ENCODE data around the gene ZNF652. TPM values are rescaled to one million over a fixed set of nuclear protein-coding genes. Genes with fewer than 3 reads are reported as not detected.
A peak's percentile ranks its signal among the peaks of the same experiment; 100 is the strongest.
"Not testable (repeated sequence)": the region's sequence is repeated elsewhere in the genome, so short reads cannot be mapped to it uniquely, and the experiment has no call there.

ZNF652 gene
- total RNA-seq, 2 donors from 2014 or later: 42.6 to 60.0 TPM

- no peak overlapping the region for H3K9ac ChIP-seq (ENCODE audit: extremely low read depth, low read length, poor library complexity, severe bottlenecking)
- H3K27me3 ChIP-seq (ENCODE audit: control insufficient read depth, insufficient read depth, low read length, poor library complexity, severe bottlenecking): no peaks in the 10 kb centered on the region
- H3K27ac ChIP-seq (ENCODE audit: low read depth, low read length): no peak overlapping the region
- Mint-ChIP-seq H3K36me3 (ENCODE audit: low read depth) (no peaks in the 10 kb centered on the region), H3K4me1 (peaks cover 18% of the 10 kb centered on the region), H3K27ac (no peak overlapping the region), H3K4me3 (no peak overlapping the region), H3K9me3 (no peaks in the 10 kb centered on the region), H3K27me3 (ENCODE audit: insufficient read depth) (no peaks in the 10 kb centered on the region)
- no peaks in the 10 kb centered on the region for H3K9me3 ChIP-seq (ENCODE audit: control insufficient read depth, low read length)
- 100% methylated on average over 1 of the region's 1 CpG; no CpG with 5 or more reads in 1 of the 2 experiments for WGBS, 2 experiments (ENCODE audit: insufficient coverage in 1 of 2, insufficient read length in 1 of 2)
- peak; percentile 11 for DNase-seq
- peaks cover 7% of the 10 kb centered on the region for H3K4me1 ChIP-seq (ENCODE audit: control insufficient read depth, insufficient read depth, low read length)
- peaks cover 21% of the 10 kb centered on the region for H3K36me3 ChIP-seq (ENCODE audit: control insufficient read depth, insufficient read depth, low read length)
- no peak overlapping the region for H3K4me3 ChIP-seq (ENCODE audit: low read length)
- TF ChIP-seq, protein P1, sequence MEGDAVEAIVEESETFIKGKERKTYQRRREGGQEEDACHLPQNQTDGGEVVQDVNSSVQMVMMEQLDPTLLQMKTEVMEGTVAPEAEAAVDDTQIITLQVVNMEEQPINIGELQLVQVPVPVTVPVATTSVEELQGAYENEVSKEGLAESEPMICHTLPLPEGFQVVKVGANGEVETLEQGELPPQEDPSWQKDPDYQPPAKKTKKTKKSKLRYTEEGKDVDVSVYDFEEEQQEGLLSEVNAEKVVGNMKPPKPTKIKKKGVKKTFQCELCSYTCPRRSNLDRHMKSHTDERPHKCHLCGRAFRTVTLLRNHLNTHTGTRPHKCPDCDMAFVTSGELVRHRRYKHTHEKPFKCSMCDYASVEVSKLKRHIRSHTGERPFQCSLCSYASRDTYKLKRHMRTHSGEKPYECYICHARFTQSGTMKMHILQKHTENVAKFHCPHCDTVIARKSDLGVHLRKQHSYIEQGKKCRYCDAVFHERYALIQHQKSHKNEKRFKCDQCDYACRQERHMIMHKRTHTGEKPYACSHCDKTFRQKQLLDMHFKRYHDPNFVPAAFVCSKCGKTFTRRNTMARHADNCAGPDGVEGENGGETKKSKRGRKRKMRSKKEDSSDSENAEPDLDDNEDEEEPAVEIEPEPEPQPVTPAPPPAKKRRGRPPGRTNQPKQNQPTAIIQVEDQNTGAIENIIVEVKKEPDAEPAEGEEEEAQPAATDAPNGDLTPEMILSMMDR (conservative IDR thresholded peaks at IDR 0.05): no peak
Observed at GRCh38 chr17:49288388-49288787, 73.7 kb downstream of the ZNF652 start.

GRCh38 chr17:49287481-49287880 lies 74.6 kb downstream of the ZNF652 start:
- Mint-ChIP-seq H3K4me1 (peaks cover 18% of the 10 kb centered on the region), H3K36me3 (ENCODE audit: low read depth) (no peaks in the 10 kb centered on the region)
- H3K36me3 ChIP-seq (ENCODE audit: control insufficient read depth, insufficient read depth, low read length): peaks cover 15% of the 10 kb centered on the region

DNA sequence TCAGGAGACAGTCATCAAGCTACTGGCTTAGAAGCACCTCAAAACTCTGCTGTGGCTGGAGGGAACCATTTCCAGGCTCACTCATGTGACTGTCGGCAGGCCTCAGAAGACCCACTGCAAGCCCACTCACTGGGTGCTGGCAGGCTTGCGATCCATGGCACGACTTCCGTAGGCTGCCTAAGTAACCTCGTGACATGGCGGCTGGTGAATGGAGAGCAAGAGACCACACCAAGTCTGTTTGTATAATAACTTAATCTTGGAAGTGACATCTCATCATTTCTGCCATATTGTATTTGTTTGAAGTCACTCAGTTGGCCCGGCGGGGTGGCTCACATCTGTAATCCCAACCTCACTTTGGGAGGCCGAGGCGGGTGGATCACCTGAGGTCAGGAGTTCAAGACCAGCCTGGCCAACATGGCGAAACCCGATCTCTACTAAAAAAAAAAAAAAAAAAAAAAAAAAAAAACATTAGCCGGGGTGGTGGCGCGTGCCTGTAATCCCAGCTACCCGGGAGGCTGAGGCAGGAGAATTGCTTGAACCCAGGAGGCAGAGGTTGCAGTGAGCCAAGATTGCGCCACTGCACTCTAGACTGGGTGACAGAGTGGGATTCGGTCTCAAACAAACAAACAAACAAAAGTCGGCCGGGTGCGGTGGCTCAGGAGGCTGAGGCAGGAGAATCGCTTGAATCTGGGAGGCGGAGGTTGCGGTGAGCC lies 75.6 kb downstream of the ZNF652 start:
- Mint-ChIP-seq H3K4me1 (peaks cover 18% of the 10 kb centered on the region), H3K27ac (peak overlapping the region; percentile 18)
- not testable (repeated sequence) for H3K4me3 ChIP-seq (ENCODE audit: low read length); H3K9ac ChIP-seq (ENCODE audit: extremely low read depth, low read length, poor library complexity, severe bottlenecking); H3K9me3 Mint-ChIP-seq; H3K27me3 ChIP-seq (ENCODE audit: control insufficient read depth, insufficient read depth, low read length, poor library complexity, severe bottlenecking); H3K4me3 Mint-ChIP-seq; H3K9me3 ChIP-seq (ENCODE audit: control insufficient read depth, low read length); H3K36me3 Mint-ChIP-seq (ENCODE audit: low read depth); H3K27ac ChIP-seq (ENCODE audit: low read depth, low read length); H3K4me1 ChIP-seq (ENCODE audit: control insufficient read depth, insufficient read depth, low read length); H3K27me3 Mint-ChIP-seq (ENCODE audit: insufficient read depth); H3K36me3 ChIP-seq (ENCODE audit: control insufficient read depth, insufficient read depth, low read length)
- DNase-seq: peak; percentile 46
- WGBS, 2 experiments (ENCODE audit: insufficient coverage in 1 of 2, insufficient read length in 1 of 2): 91 to 96% methylated on average over 17 to 22 of the region's 24 CpGs

More at GRCh38 chr17:49287481-49287880, 74.6 kb downstream of the ZNF652 start:
- Histone ChIP-seq H3K27me3 (ENCODE audit: control insufficient read depth, insufficient read depth, low read length, poor library complexity, severe bottlenecking) (no peaks in the 10 kb centered on the region), H3K9ac (ENCODE audit: extremely low read depth, low read length, poor library complexity, severe bottlenecking) (no peak overlapping the region), H3K4me3 (ENCODE audit: low read length) (no peak overlapping the region), H3K9me3 (ENCODE audit: control insufficient read depth, low read length) (no peaks in the 10 kb centered on the region), H3K27ac (ENCODE audit: low read depth, low read length) (no peak overlapping the region), H3K4me1 (ENCODE audit: control insufficient read depth, insufficient read depth, low read length) (peaks cover 7% of the 10 kb centered on the region)
- Mint-ChIP-seq H3K9me3 (no peaks in the 10 kb centered on the region), H3K27ac (no peak overlapping the region), H3K27me3 (ENCODE audit: insufficient read depth) (no peaks in the 10 kb centered on the region), H3K4me3 (no peak overlapping the region)
- TF ChIP-seq, protein P1 (conservative IDR thresholded peaks at IDR 0.05): no peak
- 88 to 93% methylated on average over 9 to 11 of the region's 11 CpGs for WGBS, 2 experiments (ENCODE audit: insufficient coverage in 1 of 2, insufficient read length in 1 of 2)
- peak; percentile 32 for DNase-seq
